Measurements from ENCODE around the gene DSTYK.

DSTYK gene

GRCh38 chr1:205109269-205109668 is 102.2 kb downstream of the DSTYK start:
- H3K36me3 ChIP-seq (ENCODE audit: insufficient read depth, low read length) = peaks cover 24% of the 10 kb centered on the region
- no peaks in the 10 kb centered on the region for H3K4me1 ChIP-seq (ENCODE audit: control insufficient read depth, insufficient read depth, low read length)
- H3K4me3 ChIP-seq (ENCODE audit: low read length) = no peak overlapping the region
- H3K9me3 ChIP-seq (replicated peaks; ENCODE audit: low read length) = no peaks in the 10 kb centered on the region
- no peak overlapping the region for H3K9ac ChIP-seq (ENCODE audit: low read depth, low read length)
- no peaks in the 10 kb centered on the region for H3K27me3 ChIP-seq (ENCODE audit: control insufficient read depth, insufficient read depth, low read length)
- H3K4me2 ChIP-seq (ENCODE audit: low read length) = no peak overlapping the region

DNA sequence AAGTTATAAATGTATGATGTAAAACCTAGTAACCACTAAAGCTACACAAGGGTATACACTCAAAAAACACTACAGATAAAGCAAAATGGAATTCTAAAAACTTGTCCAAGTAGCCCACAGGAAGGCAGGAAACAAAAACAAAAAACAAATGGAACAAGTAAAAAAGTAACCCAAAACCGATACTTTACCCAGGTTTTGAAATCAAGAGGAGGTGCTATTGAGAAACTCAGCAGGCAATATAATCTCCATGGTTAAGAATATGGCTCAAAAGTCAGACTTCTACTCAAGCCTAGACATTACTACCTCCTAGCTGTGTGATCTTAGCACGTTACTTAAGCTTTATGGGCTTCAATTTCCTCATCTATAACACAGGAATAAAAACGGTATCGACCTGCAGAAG is 103.0 kb downstream of the DSTYK start:
- no peaks in the 10 kb centered on the region for H3K27me3 ChIP-seq (ENCODE audit: control insufficient read depth, insufficient read depth, low read length)
- H3K9ac ChIP-seq (ENCODE audit: low read depth, low read length) = no peak overlapping the region
- peaks cover 26% of the 10 kb centered on the region for H3K36me3 ChIP-seq (ENCODE audit: insufficient read depth, low read length)
- no peak overlapping the region for H3K4me3 ChIP-seq (ENCODE audit: low read length)
- H3K9me3 ChIP-seq (replicated peaks; ENCODE audit: low read length) = no peaks in the 10 kb centered on the region
- no peaks in the 10 kb centered on the region for H3K4me1 ChIP-seq (ENCODE audit: control insufficient read depth, insufficient read depth, low read length)
- no peak overlapping the region for H3K4me2 ChIP-seq (ENCODE audit: low read length)

DNA sequence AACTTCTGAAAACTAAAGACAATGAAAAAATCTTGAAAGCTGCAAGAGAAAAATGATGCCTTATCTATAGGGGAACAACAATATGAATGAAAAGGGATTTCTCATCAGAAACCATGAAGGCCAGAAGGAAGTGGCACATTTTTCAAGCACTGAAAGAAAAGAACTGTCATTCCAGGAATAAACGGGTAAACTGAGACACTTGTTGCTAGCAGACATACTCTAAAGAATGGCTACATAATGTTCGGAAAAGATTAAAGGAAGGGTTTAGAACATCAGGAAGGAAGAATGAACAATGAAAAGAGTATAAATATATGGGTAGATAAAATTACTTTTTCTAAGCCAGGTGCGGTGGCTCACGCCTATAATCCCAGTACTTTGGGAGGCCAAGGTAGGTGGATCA is 104.2 kb downstream of the DSTYK start:
- peaks cover 33% of the 10 kb centered on the region for H3K36me3 ChIP-seq (ENCODE audit: insufficient read depth, low read length)
- H3K9ac ChIP-seq (ENCODE audit: low read depth, low read length) = no peak overlapping the region
- no peak overlapping the region for H3K4me3 ChIP-seq (ENCODE audit: low read length)
- H3K4me1 ChIP-seq (ENCODE audit: control insufficient read depth, insufficient read depth, low read length) = no peaks in the 10 kb centered on the region
- no peaks in the 10 kb centered on the region for H3K27me3 ChIP-seq (ENCODE audit: control insufficient read depth, insufficient read depth, low read length)
- H3K9me3 ChIP-seq (replicated peaks; ENCODE audit: low read length) = no peaks in the 10 kb centered on the region
- no peak overlapping the region for H3K4me2 ChIP-seq (ENCODE audit: low read length)

DNA sequence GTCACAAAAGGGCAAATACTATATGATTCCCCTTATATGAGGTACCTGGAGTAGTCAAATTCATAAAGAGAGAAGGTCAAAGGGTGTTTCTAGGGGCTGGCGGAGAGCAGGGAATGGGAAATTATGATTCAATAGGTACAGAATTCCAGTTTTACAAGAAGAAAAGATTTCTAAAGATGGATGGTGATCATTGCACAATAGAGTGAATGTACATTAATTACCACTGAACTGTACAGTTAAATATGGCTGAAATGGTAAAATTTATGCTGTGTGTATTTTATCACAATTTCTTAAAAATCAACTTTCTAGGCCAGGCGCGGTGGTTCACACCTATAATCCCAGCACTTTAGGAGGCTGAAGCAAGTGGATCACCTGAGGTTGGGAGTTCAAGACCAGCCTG is 109.1 kb downstream of the DSTYK start:
- Histone ChIP-seq H3K36me3 (ENCODE audit: insufficient read depth, low read length) (peaks cover 71% of the 10 kb centered on the region), H3K4me3 (ENCODE audit: low read length) (no peak overlapping the region), H3K4me1 (ENCODE audit: control insufficient read depth, insufficient read depth, low read length) (no peaks in the 10 kb centered on the region), H3K4me2 (ENCODE audit: low read length) (no peak overlapping the region), H3K9me3 (replicated peaks; ENCODE audit: low read length) (no peaks in the 10 kb centered on the region), H3K9ac (ENCODE audit: low read depth, low read length) (no peak overlapping the region), H3K27me3 (ENCODE audit: control insufficient read depth, insufficient read depth, low read length) (no peaks in the 10 kb centered on the region)

GRCh38 chr1:205098242-205098641 is 113.3 kb downstream of the DSTYK start:
- Histone ChIP-seq H3K9ac (ENCODE audit: low read depth, low read length) (no peak overlapping the region), H3K27me3 (ENCODE audit: control insufficient read depth, insufficient read depth, low read length) (no peaks in the 10 kb centered on the region), H3K9me3 (replicated peaks; ENCODE audit: low read length) (no peaks in the 10 kb centered on the region), H3K4me3 (ENCODE audit: low read length) (no peak overlapping the region), H3K4me2 (ENCODE audit: low read length) (no peak overlapping the region), H3K36me3 (ENCODE audit: insufficient read depth, low read length) (peaks cover 71% of the 10 kb centered on the region), H3K4me1 (ENCODE audit: control insufficient read depth, insufficient read depth, low read length) (no peaks in the 10 kb centered on the region)

GRCh38 chr1:205095422-205095821 is 116.1 kb downstream of the DSTYK start:
- H3K4me2 ChIP-seq (ENCODE audit: low read length) = no peak overlapping the region
- no peaks in the 10 kb centered on the region for H3K4me1 ChIP-seq (ENCODE audit: control insufficient read depth, insufficient read depth, low read length)
- no peaks in the 10 kb centered on the region for H3K27me3 ChIP-seq (ENCODE audit: control insufficient read depth, insufficient read depth, low read length)
- no peaks in the 10 kb centered on the region for H3K9me3 ChIP-seq (replicated peaks; ENCODE audit: low read length)
- H3K4me3 ChIP-seq (ENCODE audit: low read length) = no peak overlapping the region
- H3K36me3 ChIP-seq (ENCODE audit: insufficient read depth, low read length) = peaks cover 60% of the 10 kb centered on the region
- no peak overlapping the region for H3K9ac ChIP-seq (ENCODE audit: low read depth, low read length)

All from skeletal muscle satellite cell (primary cell).